PFSK-1 (cell line): Measurements from ENCODE around the gene THOC1.

Experiments used
- FOXP2 ChIP-seq: optimal IDR thresholded peaks from 2 replicates; pipeline ENCODE3; 2011; ENCODE audit warnings: borderline replicate concordance, control low read depth, inconsistent platforms; ENCODE audit not compliant: insufficient read depth; ENCODE audit errors: extremely low read length, extremely low read depth
- POLR2AphosphoS5 ChIP-seq: IDR thresholded peaks from 2 replicates; pipeline ENCODE4 v1.6.1; 2012; ENCODE audit warnings: low read depth, mild to moderate bottlenecking, control low read depth, low read length, moderate library complexity
- SIN3A ChIP-seq: IDR thresholded peaks from 2 replicates; pipeline ENCODE4 v1.6.1; 2012; ENCODE audit warnings: mild to moderate bottlenecking, low read length, moderate library complexity, borderline replicate concordance; ENCODE audit not compliant: insufficient read depth
- TAF1 ChIP-seq: IDR thresholded peaks from 2 replicates; pipeline ENCODE4 v1.6.1; 2012; ENCODE audit warnings: low read length, control low read depth, borderline replicate concordance; ENCODE audit not compliant: insufficient read depth
- TF ChIP-seq, protein P1 (sequence below), 2 experiments: IDR thresholded peaks; 2 replicates each; pipeline versions ENCODE4 v1.6.1 to v1.8.0; 2011 to 2012; ENCODE audit warnings: low read depth in 2 of 2, low read length in 2 of 2, control low read depth in 1 of 2, inconsistent platforms in 1 of 2, mild to moderate bottlenecking in 1 of 2, moderate library complexity in 1 of 2; ENCODE audit not compliant: insufficient read depth in 1 of 2

DNA sequence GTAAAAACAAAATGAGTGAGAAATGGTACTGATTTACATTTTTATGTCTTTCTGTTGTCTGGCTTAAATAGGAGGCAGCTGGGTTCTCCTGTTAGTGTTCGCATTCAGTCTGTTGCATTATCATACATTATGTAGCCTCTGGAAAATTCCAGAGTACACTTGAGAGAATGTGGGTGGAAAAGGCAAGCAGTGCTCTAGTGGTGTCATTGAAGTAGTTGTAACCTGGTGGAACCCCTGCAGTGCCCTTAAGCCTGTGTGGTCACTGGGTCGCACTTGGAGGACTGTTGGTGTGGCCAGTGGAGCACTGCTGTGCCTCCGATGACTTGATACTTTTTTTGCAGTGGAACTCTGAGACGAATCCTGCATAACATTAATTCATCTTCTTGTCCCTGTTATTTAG, 57.1 kb downstream of the THOC1 start:
- TF ChIP-seq POLR2AphosphoS5 (no peak), TAF1 (no peak), SIN3A (no peak), FOXP2 (no peak)
- TF ChIP-seq, protein P1, sequence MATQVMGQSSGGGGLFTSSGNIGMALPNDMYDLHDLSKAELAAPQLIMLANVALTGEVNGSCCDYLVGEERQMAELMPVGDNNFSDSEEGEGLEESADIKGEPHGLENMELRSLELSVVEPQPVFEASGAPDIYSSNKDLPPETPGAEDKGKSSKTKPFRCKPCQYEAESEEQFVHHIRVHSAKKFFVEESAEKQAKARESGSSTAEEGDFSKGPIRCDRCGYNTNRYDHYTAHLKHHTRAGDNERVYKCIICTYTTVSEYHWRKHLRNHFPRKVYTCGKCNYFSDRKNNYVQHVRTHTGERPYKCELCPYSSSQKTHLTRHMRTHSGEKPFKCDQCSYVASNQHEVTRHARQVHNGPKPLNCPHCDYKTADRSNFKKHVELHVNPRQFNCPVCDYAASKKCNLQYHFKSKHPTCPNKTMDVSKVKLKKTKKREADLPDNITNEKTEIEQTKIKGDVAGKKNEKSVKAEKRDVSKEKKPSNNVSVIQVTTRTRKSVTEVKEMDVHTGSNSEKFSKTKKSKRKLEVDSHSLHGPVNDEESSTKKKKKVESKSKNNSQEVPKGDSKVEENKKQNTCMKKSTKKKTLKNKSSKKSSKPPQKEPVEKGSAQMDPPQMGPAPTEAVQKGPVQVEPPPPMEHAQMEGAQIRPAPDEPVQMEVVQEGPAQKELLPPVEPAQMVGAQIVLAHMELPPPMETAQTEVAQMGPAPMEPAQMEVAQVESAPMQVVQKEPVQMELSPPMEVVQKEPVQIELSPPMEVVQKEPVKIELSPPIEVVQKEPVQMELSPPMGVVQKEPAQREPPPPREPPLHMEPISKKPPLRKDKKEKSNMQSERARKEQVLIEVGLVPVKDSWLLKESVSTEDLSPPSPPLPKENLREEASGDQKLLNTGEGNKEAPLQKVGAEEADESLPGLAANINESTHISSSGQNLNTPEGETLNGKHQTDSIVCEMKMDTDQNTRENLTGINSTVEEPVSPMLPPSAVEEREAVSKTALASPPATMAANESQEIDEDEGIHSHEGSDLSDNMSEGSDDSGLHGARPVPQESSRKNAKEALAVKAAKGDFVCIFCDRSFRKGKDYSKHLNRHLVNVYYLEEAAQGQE (IDR thresholded peaks at IDR 0.05; ENCODE audit: insufficient read depth in 1 of 2, low read depth in 2 of 2, low read length in 2 of 2) = no peak
